Measurements from ENCODE around the gene RNF115. TPM values are rescaled to one million over a fixed set of nuclear protein-coding genes. Genes with fewer than 3 reads are reported as not detected.

Gene RNF115
- total RNA-seq = 7.7 and 8.5 TPM in 2 replicates

GRCh38 chr1:145823565-145824498 is at the start of gene RNF115, which contains the start of gene POLR3C:
RNF115 (minus strand) TSS chr1:145824095; CDS start chr1:145823873, 222 bp downstream.
POLR3C (plus strand) TSS chr1:145824200; CDS start chr1:145825777, 1,577 bp downstream.
- no peak for TF ChIP-seq CTCF (IDR thresholded peaks at IDR 0.05; ENCODE audit: insufficient read depth, low read length, poor library complexity, severe bottlenecking)
- no peaks in the 10 kb centered on the region for H3K36me3 ChIP-seq (ENCODE audit: control insufficient read depth, insufficient read depth, low read length)
- peak; percentile 52 for DNase-seq (ENCODE audit: low read depth)
- H3K27me3 ChIP-seq (ENCODE audit: control insufficient read depth, insufficient read depth, low read length) = no peaks in the 10 kb centered on the region
- H3K4me3 ChIP-seq (ENCODE audit: low read depth, low read length) = peak within 1 kb of the TSS; percentile 96

GRCh38 chr1:145871994-145872924 is 48.4 kb upstream of the RNF115 start:
- no peak for TF ChIP-seq CTCF (IDR thresholded peaks at IDR 0.05; ENCODE audit: insufficient read depth, low read length, poor library complexity, severe bottlenecking)
- Histone ChIP-seq H3K27me3 (ENCODE audit: control insufficient read depth, insufficient read depth, low read length) (no peaks in the 10 kb centered on the region), H3K4me3 (ENCODE audit: low read depth, low read length) (peak overlapping the region; percentile 3), H3K36me3 (ENCODE audit: control insufficient read depth, insufficient read depth, low read length) (no peaks in the 10 kb centered on the region)
- DNase-seq (ENCODE audit: low read depth) = no peak

GRCh38 chr1:145868232-145868631 is 44.3 kb upstream of the RNF115 start:
- Histone ChIP-seq H3K4me3 (ENCODE audit: low read depth, low read length) (no peak overlapping the region), H3K27me3 (ENCODE audit: control insufficient read depth, insufficient read depth, low read length) (no peaks in the 10 kb centered on the region), H3K36me3 (ENCODE audit: control insufficient read depth, insufficient read depth, low read length) (no peaks in the 10 kb centered on the region)
- TF ChIP-seq CTCF (IDR thresholded peaks at IDR 0.05; ENCODE audit: insufficient read depth, low read length, poor library complexity, severe bottlenecking) = no peak
- DNase-seq (ENCODE audit: low read depth) = no peak

- H3K4me3 ChIP-seq (ENCODE audit: low read depth, low read length) = no peak overlapping the region
- no peak for DNase-seq (ENCODE audit: low read depth)
- no peaks in the 10 kb centered on the region for H3K27me3 ChIP-seq (ENCODE audit: control insufficient read depth, insufficient read depth, low read length)
- no peak for TF ChIP-seq CTCF (IDR thresholded peaks at IDR 0.05; ENCODE audit: insufficient read depth, low read length, poor library complexity, severe bottlenecking)
- H3K36me3 ChIP-seq (ENCODE audit: control insufficient read depth, insufficient read depth, low read length) = no peaks in the 10 kb centered on the region
These were observed 39.6 kb upstream of the RNF115 start for GRCh38 chr1:145863282-145864018.

- no peaks in the 10 kb centered on the region for H3K27me3 ChIP-seq (ENCODE audit: control insufficient read depth, insufficient read depth, low read length)
- DNase-seq (ENCODE audit: low read depth) = peak; percentile 38
- no peak for TF ChIP-seq CTCF (IDR thresholded peaks at IDR 0.05; ENCODE audit: insufficient read depth, low read length, poor library complexity, severe bottlenecking)
- H3K4me3 ChIP-seq (ENCODE audit: low read depth, low read length) = peak overlapping the region; percentile 79
- peaks cover 4% of the 10 kb centered on the region for H3K36me3 ChIP-seq (ENCODE audit: control insufficient read depth, insufficient read depth, low read length)
These were observed 35.7 kb upstream of the RNF115 start for GRCh38 chr1:145859491-145860023.
